Astrocyte (in vitro differentiated cells and primary cell): ENCODE measurements around the gene FAM237A. TPM values are rescaled to one million over a fixed set of nuclear protein-coding genes. Genes with fewer than 3 reads are reported as not detected.
A peak's percentile ranks its signal among the peaks of the same experiment; 100 is the strongest.

Experiments used
- DNase-seq: peaks from one replicate; pipeline ENCODE4 v3.0.0-alpha.2; 2010; ENCODE audit warnings: low read depth
- FAIRE-seq: peaks from 2 replicates; lab custom pipeline; 2011; peaks lifted over from hg19 to GRCh38; lab: Jason Lieb, UNC
- H2AFZ ChIP-seq: 2 replicates; pipeline ENCODE4 v1.6.0; 2012; ENCODE audit warnings: low read depth, low read length, inconsistent platforms
- H3K27ac ChIP-seq: 2 replicates; pipeline ENCODE4 v1.5.1; 2011; ENCODE audit warnings: low read depth, low read length, inconsistent platforms
- H3K27me3 ChIP-seq: 2 replicates; pipeline ENCODE4 v1.6.0; 2011; ENCODE audit warnings: low read length, inconsistent platforms; ENCODE audit not compliant: insufficient read depth
- H3K36me3 ChIP-seq: 2 replicates; pipeline ENCODE4 v1.5.1; 2011; ENCODE audit warnings: low read length, inconsistent platforms; ENCODE audit not compliant: insufficient read depth
- H3K4me1 ChIP-seq: 2 replicates; pipeline ENCODE4 v1.5.1; 2011; ENCODE audit warnings: low read length, inconsistent platforms; ENCODE audit not compliant: insufficient read depth
- H3K4me2 ChIP-seq: 2 replicates; pipeline ENCODE4 v1.6.0; 2012; ENCODE audit warnings: low read length, inconsistent platforms
- H3K4me3 ChIP-seq: 2 replicates; pipeline ENCODE4 v1.5.1; 2011; ENCODE audit warnings: low read depth, mild to moderate bottlenecking, low read length, inconsistent platforms; ENCODE audit not compliant: insufficient read depth
- H3K79me2 ChIP-seq: 2 replicates; pipeline ENCODE4 v1.6.0; 2012; ENCODE audit warnings: mild to moderate bottlenecking, low read length, inconsistent platforms; ENCODE audit not compliant: insufficient read depth
- H3K9ac ChIP-seq: 2 replicates; pipeline ENCODE4 v1.6.0; 2012; ENCODE audit warnings: mild to moderate bottlenecking, low read length, inconsistent platforms
- H3K9me3 ChIP-seq: 2 replicates; pipeline ENCODE4 v1.5.1; 2012; ENCODE audit warnings: low read depth, mild to moderate bottlenecking, low read length, inconsistent platforms; ENCODE audit not compliant: insufficient read depth
- H4K20me1 ChIP-seq: 2 replicates; pipeline ENCODE4 v1.6.0; 2012; ENCODE audit warnings: low read length, inconsistent platforms; ENCODE audit not compliant: insufficient read depth
- H3K27ac Mint-ChIP-seq: one replicate; pipeline ENCODE4 v1.8.0; 2021; ENCODE audit warnings: mild to moderate bottlenecking, mixed read lengths; ENCODE audit not compliant: unreplicated experiment
- H3K27me3 Mint-ChIP-seq: one replicate; pipeline ENCODE4 v1.8.0; 2021; ENCODE audit warnings: low read depth, mixed read lengths; ENCODE audit not compliant: unreplicated experiment
- H3K36me3 Mint-ChIP-seq: one replicate; pipeline ENCODE4 v1.8.0; 2021; ENCODE audit warnings: low read depth, mixed read lengths; ENCODE audit not compliant: unreplicated experiment
- H3K4me1 Mint-ChIP-seq: one replicate; pipeline ENCODE4 v1.8.0; 2021; ENCODE audit warnings: low read depth, mixed read lengths; ENCODE audit not compliant: unreplicated experiment
- H3K4me3 Mint-ChIP-seq: one replicate; pipeline ENCODE4 v1.8.0; 2021; ENCODE audit warnings: mild to moderate bottlenecking, moderate library complexity, mixed read lengths; ENCODE audit not compliant: unreplicated experiment
- H3K9me3 Mint-ChIP-seq: one replicate; pipeline ENCODE4 v1.8.0; 2021; ENCODE audit warnings: mild to moderate bottlenecking, mixed read lengths; ENCODE audit not compliant: unreplicated experiment
- EZH2 ChIP-seq: IDR thresholded peaks from 2 replicates; pipeline ENCODE4 v1.6.1; 2012; ENCODE audit warnings: mild to moderate bottlenecking, low read length, inconsistent platforms; ENCODE audit not compliant: insufficient read depth
- total RNA-seq: library from RNA; stranded (reverse); gene quantifications from 2 replicates; pipeline ENCODE4 v1.2.1, GENCODE V29; 2021
- TF ChIP-seq, protein P1 (sequence below): IDR thresholded peaks from 2 replicates; pipeline ENCODE4 v1.5.1; 2011; ENCODE audit warnings: low read depth, mild to moderate bottlenecking, inconsistent platforms, low read length, moderate library complexity; ENCODE audit not compliant: insufficient read depth

The FAM237A gene
- total RNA-seq, 1 donor from 2014 or later: not detected

DNA sequence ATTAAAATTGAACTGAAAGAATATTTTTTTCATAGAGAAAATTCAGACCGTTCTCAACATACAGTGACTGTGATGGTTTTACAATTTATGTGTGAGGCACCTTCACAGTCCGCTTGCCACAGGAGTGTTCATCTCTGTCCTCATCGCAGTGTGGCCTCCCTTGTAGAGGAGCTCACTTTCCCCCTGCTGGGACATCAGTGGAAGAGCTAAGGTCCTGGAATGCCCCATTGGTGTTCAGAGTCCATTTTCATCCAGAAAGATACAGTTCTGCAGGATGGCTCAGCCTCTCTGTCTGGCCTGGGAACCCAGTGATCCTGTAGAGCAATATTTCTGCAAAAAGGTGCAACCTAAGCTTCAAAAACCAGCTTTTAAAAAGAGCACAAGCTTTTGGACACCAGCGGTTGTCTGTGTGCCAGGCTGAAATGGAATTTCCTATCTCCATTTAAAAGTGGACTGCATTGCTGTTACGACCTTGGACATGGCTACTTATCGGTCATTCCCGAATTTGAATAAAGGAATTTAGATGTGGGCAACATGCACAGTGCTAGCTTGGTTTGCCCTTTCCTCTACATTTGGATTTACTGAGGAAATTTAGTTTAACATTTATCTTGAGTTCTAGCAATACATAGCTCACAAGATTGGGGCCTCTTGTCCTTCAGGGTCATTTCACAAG is 26.7 kb upstream of the FAM237A start:
- Histone ChIP-seq H4K20me1 (no peaks in the 10 kb centered on the region), H3K36me3 (no peaks in the 10 kb centered on the region), H3K79me2 (no peaks in the 10 kb centered on the region), H3K9ac (no peak overlapping the region), H3K27ac (no peak overlapping the region), H3K4me2 (no peak overlapping the region), H3K27me3 (no peaks in the 10 kb centered on the region), H3K4me3 (no peak overlapping the region), H3K4me1 (peaks cover 6% of the 10 kb centered on the region), H2AFZ (no peak overlapping the region), H3K9me3 (no peaks in the 10 kb centered on the region)
- no peak for TF ChIP-seq EZH2
- TF ChIP-seq, protein P1, sequence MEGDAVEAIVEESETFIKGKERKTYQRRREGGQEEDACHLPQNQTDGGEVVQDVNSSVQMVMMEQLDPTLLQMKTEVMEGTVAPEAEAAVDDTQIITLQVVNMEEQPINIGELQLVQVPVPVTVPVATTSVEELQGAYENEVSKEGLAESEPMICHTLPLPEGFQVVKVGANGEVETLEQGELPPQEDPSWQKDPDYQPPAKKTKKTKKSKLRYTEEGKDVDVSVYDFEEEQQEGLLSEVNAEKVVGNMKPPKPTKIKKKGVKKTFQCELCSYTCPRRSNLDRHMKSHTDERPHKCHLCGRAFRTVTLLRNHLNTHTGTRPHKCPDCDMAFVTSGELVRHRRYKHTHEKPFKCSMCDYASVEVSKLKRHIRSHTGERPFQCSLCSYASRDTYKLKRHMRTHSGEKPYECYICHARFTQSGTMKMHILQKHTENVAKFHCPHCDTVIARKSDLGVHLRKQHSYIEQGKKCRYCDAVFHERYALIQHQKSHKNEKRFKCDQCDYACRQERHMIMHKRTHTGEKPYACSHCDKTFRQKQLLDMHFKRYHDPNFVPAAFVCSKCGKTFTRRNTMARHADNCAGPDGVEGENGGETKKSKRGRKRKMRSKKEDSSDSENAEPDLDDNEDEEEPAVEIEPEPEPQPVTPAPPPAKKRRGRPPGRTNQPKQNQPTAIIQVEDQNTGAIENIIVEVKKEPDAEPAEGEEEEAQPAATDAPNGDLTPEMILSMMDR: no peak
- FAIRE-seq (no peak), DNase-seq (no peak)
- peak overlapping the region; percentile 36 for H3K27ac Mint-ChIP-seq
- no peaks in the 10 kb centered on the region for H3K36me3 Mint-ChIP-seq
- no peak overlapping the region for H3K4me3 Mint-ChIP-seq
- peaks cover 15% of the 10 kb centered on the region for H3K4me1 Mint-ChIP-seq
- no peaks in the 10 kb centered on the region for H3K27me3 Mint-ChIP-seq
- H3K9me3 Mint-ChIP-seq: no peaks in the 10 kb centered on the region

DNA sequence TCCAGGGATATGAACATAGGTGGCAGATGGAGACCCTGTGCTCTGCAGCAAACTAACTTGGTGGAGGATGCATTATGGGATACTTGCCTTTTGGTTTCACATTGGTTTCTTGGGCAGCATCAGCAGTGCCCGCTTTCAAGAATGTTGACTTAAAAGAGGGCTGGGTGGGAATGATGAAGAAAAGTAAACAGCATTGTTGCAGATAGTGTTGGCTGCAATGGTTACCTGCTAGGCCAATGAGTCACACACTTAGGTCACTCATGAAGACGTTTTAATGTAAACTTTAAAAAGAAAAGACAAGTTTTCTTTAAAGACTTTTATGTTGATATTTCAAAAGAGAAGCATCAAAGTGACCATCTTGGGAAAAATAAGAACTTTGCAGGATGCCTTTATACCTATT is 26.1 kb upstream of the FAM237A start:
- Histone ChIP-seq H3K79me2 (no peaks in the 10 kb centered on the region), H3K9me3 (no peaks in the 10 kb centered on the region), H3K27me3 (no peaks in the 10 kb centered on the region), H3K4me2 (no peak overlapping the region), H4K20me1 (no peaks in the 10 kb centered on the region), H3K9ac (no peak overlapping the region), H3K4me1 (peaks cover 6% of the 10 kb centered on the region), H3K36me3 (no peaks in the 10 kb centered on the region), H3K4me3 (no peak overlapping the region), H3K27ac (no peak overlapping the region), H2AFZ (no peak overlapping the region)
- no peak overlapping the region for H3K4me3 Mint-ChIP-seq
- no peak overlapping the region for H3K27ac Mint-ChIP-seq
- peaks cover 15% of the 10 kb centered on the region for H3K4me1 Mint-ChIP-seq
- H3K27me3 Mint-ChIP-seq: no peaks in the 10 kb centered on the region
- FAIRE-seq: no peak
- no peaks in the 10 kb centered on the region for H3K36me3 Mint-ChIP-seq
- no peak for DNase-seq
- no peak for TF ChIP-seq EZH2
- TF ChIP-seq, protein P1: no peak
- H3K9me3 Mint-ChIP-seq: no peaks in the 10 kb centered on the region

DNA sequence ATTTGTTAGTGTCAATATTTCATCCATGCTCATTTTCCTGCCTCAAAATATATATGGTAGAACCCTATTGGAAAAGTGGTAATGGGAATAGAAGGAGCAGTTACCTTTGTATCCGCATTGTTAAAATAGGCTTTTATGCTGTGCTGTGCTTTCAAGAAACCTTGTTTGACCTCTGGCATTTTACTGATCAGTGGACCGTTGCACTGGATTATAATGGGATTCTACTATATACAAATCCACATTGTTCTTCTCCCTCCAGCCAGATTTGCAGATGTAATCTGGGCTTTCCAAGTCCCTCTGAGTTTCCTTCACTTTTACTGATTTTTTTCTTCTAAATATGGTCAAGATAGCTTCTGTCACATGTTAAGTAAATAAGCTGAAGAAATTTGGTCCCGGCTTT is 23.3 kb upstream of the FAM237A start:
- H3K36me3 Mint-ChIP-seq: no peaks in the 10 kb centered on the region
- no peaks in the 10 kb centered on the region for H3K27me3 Mint-ChIP-seq
- Histone ChIP-seq H3K27ac (no peak overlapping the region), H3K79me2 (no peaks in the 10 kb centered on the region), H3K9ac (no peak overlapping the region), H3K36me3 (no peaks in the 10 kb centered on the region), H3K4me3 (no peak overlapping the region), H2AFZ (no peak overlapping the region), H3K4me2 (no peak overlapping the region), H3K27me3 (no peaks in the 10 kb centered on the region), H3K9me3 (no peaks in the 10 kb centered on the region), H3K4me1 (peaks cover 6% of the 10 kb centered on the region), H4K20me1 (no peaks in the 10 kb centered on the region)
- FAIRE-seq (no peak), DNase-seq (no peak)
- H3K4me3 Mint-ChIP-seq: no peak overlapping the region
- H3K4me1 Mint-ChIP-seq: peaks cover 11% of the 10 kb centered on the region
- H3K27ac Mint-ChIP-seq: no peak overlapping the region
- TF ChIP-seq, protein P1: no peak
- TF ChIP-seq EZH2: no peak
- no peaks in the 10 kb centered on the region for H3K9me3 Mint-ChIP-seq
